Motor neuron (in vitro differentiated cells): Measurements from ENCODE around the gene URM1. TPM values are rescaled to one million over a fixed set of nuclear protein-coding genes. Genes with fewer than 3 reads are reported as not detected.
A peak's percentile ranks its signal among the peaks of the same experiment; 100 is the strongest.
"Not testable (repeated sequence)": the region's sequence is repeated elsewhere in the genome, so short reads cannot be mapped to it uniquely, and the experiment has no call there.

Experiments
- ATAC-seq, 8 experiments: fragments of 200-7000 bp; cut with Tn5 transposase; replicated peaks in 6 of 8; 2 replicates each; pipeline ENCODE4 v1.8.0; 2021; ENCODE audit warnings: mild to moderate bottlenecking in 8 of 8, moderate library complexity in 8 of 8
- H3K27ac ChIP-seq, 2 donors: fragments of 250-450 bp; sonication (Bioruptor Pico); 2 replicates each; pipeline ENCODE4 v1.9.0; 2021; ENCODE audit warnings: antibody characterized with exemption in 2 of 2, mild to moderate bottlenecking in 2 of 2, moderate library complexity in 1 of 2
- H3K4me1 ChIP-seq, 2 donors: fragments of 250-450 bp; sonication (Bioruptor Pico); replicated peaks in 1 of 2; 2 replicates each; pipeline ENCODE4 v1.6.1; 2021; ENCODE audit warnings: antibody characterized with exemption in 2 of 2, mild to moderate bottlenecking in 2 of 2, moderate library complexity in 1 of 2
- H3K4me3 ChIP-seq, 5 donors: fragments of 250-450 bp; sonication (Bioruptor Pico); 2 replicates each; pipeline ENCODE4 v1.9.0; 2021; ENCODE audit warnings: antibody characterized with exemption in 5 of 5, mild to moderate bottlenecking in 5 of 5, moderate library complexity in 4 of 5
- WGBS, 10 experiments: fragments of 450-650 bp; shearing (Covaris generic); methylation state at CpG; one replicate each; pipeline ENCODE4 v1.0.0; 2022; 5-methylcytosine and 5-hydroxymethylcytosine counted together
- in situ Hi-C, 9 experiments: fragments of 400-800 bp; cut with MboI; loops; one replicate each; pipeline ENCODE4 v1.15.0; 2021; ENCODE audit warnings: low sequenced_read_pairs in 9 of 9, low pct_unique_long_range_greater_than_20kb in 2 of 9; ENCODE audit not compliant: unreplicated experiment in 9 of 9
- total RNA-seq, 8 experiments: library from RNA; unstranded; fragments of 300-600 nt; gene quantifications; 2 replicates each; pipeline versions ENCODE4 v1.2.3 to v1.2.4, GENCODE V29; 2022

URM1 gene
- total RNA-seq, 8 experiments from 2014 or later, result 32.0 to 57.2 (median 44.4) TPM

DNA sequence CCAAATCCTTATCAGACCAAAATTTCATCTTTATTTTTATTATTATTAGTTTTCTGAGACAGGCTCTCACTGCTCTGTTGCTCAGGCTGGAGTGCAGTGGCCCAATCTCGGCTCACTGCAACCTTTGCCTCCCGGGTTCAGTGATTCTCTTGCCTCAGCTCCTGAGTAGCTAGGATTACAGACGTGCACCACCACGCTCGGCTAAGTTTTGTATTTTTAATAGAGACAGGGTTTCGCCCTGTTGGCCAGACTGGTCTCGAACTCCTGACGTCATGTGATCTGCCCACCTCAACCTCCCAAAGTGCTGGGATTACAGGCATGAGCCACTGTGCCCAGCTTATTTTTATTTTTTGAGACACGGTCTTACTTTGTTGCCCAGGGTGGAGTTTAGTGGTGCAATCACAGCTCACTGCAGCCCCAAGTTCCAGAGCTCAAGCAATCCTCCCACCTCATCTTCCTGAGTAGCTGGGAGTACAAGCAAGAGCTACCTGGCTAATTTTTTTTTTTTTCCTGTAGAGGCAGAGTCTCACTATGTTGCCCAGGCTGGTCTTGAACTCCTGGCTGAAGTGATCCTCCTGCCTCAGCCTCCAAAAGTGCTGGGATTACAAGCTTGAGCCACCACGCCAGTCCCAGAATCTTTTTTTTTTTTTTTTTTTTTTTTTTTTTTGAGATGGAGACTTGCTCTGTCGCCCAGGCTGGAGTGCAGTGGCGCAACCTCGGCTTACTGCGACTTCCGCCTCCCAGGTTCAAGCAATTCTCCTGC, 32.1 kb upstream of the URM1 start:
- H3K4me3 ChIP-seq, H3K4me1 ChIP-seq, ATAC-seq, H3K27ac ChIP-seq, in situ Hi-C loops: not testable (repeated sequence)
- WGBS, 10 experiments, result 60 to 100% (median 81%) methylated on average over 1 to 12 of the region's 15 CpGs; no CpG with 5 or more reads in 2 of the 10 experiments

- peaks cover 0 to 5% of the 10 kb centered on the region in 2 donors for H3K4me1 ChIP-seq
- 0 to 63% (median 43%) methylated on average over 1 to 4 of the region's 75 CpGs; no CpG with 5 or more reads in 6 of the 10 experiments for WGBS, 10 experiments
- peak within 1 kb of the TSS; percentile 43 to 51 for H3K27ac ChIP-seq
- in situ Hi-C loops, result no loop called here
- peak within 1 kb of the TSS; percentile 53 to 95 (median 77) for H3K4me3 ChIP-seq
- peak; percentile 89 to 95 (median 91) for ATAC-seq
Measured at GRCh38 chr9:128339761-128340690, 31.1 kb upstream of the URM1 start, which contains the start of gene SLC27A4. TSS of gene SLC27A4 (plus strand) at chr9:128340527. CDS start at chr9:128343133, 2,606 bp downstream.

DNA sequence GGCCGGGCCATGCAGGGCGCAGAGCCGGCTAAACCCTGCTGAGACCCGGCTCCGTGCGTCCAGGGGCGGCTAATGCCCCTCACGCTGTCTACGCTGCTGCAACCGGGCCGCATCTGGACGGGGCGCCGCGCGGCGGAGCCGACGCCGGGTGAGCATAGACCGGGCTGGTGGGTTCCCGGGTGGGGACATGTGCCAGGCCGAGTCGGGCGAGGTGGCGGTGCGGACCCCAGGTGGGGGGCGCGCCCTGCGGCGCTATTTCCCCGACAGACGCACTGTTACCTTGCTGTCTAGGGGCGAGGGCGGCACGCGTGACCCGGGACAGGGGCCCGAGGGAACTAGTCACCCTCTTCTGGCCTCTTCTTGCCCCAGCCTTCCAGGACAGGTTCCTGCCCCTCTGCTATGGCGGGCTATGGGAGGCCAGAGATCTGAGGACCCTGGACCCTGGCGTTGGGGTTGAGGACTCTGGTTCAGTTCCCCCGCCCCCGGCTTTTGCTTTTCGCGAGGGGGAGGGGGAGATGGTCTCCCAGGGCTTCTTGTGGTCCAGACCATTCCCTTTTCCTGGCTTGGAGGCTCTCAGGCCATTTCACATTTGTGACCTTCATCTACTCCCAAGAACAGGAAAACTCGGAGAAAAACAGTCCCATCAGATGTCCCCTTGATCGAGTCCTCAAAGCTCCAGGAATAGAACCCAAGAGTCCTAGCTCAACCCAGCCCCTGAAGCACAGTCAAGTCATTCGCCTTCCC, 30.3 kb upstream of the URM1 start:
- Histone ChIP-seq H3K27ac (peak overlapping the region; percentile 43 to 51), H3K4me3 (peak overlapping the region; percentile 53 to 95 (median 77)), H3K4me1 (peaks cover 0 to 5% of the 10 kb centered on the region in 2 donors)
- in situ Hi-C loops, result no loop called here
- peak in 7 of 8 experiments; percentile 47 to 79 (median 73) for ATAC-seq
- 0 to 3% (median 0%) methylated on average over 1 to 8 of the region's 48 CpGs; no CpG with 5 or more reads in 4 of the 10 experiments for WGBS, 10 experiments

DNA sequence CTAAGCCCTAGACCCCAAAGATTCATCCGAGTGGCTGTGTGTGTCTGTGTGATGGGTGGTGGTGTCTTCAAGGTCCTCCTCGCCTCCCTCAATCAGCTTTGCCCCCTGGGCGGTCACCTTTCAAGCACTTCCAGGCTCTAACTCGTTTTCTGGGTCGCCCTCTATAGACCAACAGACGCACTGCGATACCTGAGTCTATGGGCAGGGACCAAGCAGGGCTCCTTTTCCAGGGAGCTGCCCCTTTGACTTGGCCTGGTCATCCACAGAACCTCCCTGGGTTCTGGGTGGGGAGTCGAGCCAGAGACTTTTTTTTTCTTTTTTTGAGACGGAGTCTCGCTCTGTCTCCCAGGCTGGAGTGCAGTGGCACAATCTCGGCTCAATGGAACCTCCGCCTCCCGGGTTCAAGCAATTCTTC, 29.7 kb upstream of the URM1 start:
- in situ Hi-C loops, result no loop called here
- peak overlapping the region; percentile 53 to 95 (median 77) for H3K4me3 ChIP-seq
- WGBS, 10 experiments, result 0 to 5% methylated on average over 4 to 5 of the region's 13 CpGs; no CpG with 5 or more reads in 8 of the 10 experiments
- peak; percentile 28 to 49 (median 39) for ATAC-seq
- H3K4me1 ChIP-seq, result peaks cover 0 to 5% of the 10 kb centered on the region in 2 donors
- no peak overlapping the region for H3K27ac ChIP-seq

- no peak for ATAC-seq
- peaks cover 0 to 5% of the 10 kb centered on the region in 2 donors for H3K4me1 ChIP-seq
- no peak overlapping the region for H3K4me3 ChIP-seq
- in situ Hi-C loops, result no loop called here
- H3K27ac ChIP-seq, result no peak overlapping the region
- WGBS, 10 experiments, result 90 to 100% (median 97%) methylated on average over 1 to 5 of the region's 8 CpGs; no CpG with 5 or more reads in 4 of the 10 experiments
Measured at GRCh38 chr9:128342971-128343680, 28.0 kb upstream of the URM1 start.

DNA sequence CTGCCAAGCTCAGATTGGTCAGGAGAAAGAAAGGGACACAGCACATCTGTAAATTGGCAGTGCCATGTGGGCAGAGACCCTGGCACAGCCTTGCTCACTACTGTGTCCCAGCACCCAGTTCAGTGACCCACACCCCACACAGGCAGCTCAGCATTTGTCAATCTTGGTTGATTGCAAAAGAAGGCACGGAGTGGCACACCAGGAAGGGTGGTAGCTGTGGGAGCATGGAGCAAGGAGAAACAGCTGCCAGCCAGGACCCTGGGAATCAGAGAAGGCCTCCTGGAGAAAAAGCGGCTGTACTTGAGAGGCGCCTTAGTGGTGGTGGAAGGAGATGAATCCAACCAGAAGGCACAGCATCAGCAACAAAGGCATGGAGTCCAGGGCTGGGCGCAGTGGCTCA, 27.3 kb upstream of the URM1 start:
- no peak for ATAC-seq
- H3K27ac ChIP-seq, result no peak overlapping the region
- 80 to 100% (median 100%) methylated on average over 1 to 3 of the region's 4 CpGs; no CpG with 5 or more reads in 5 of the 10 experiments for WGBS, 10 experiments

DNA sequence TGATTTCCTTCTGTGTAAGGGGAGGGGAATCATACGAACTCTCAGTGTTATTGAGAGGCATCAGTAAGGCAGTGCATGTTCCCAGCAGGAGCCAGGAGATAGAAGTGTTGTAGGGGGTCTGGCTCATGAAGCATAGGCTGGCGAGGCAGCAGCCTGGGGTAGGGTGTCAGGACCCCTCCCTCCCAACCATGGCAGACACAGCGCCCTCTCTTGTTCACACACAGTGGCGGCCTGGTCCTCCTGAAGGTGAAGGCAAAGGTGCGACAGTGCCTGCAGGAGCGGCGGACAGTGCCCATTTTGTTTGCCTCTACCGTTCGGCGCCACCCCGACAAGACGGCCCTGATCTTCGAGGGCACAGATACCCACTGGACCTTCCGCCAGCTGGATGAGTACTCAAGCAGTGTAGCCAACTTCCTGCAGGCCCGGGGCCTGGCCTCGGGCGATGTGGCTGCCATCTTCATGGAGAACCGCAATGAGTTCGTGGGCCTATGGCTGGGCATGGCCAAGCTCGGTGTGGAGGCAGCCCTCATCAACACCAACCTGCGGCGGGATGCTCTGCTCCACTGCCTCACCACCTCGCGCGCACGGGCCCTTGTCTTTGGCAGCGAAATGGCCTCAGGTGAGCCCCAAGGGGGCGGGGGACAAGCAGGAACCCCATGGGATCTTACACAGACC, 26.1 kb upstream of the URM1 start:
- no peak overlapping the region for H3K27ac ChIP-seq
- in situ Hi-C loops, result no loop called here
- ATAC-seq, result no peak
- 73 to 100% (median 100%) methylated on average over 1 to 6 of the region's 28 CpGs; no CpG with 5 or more reads in 4 of the 10 experiments for WGBS, 10 experiments
- peaks cover 0 to 5% of the 10 kb centered on the region in 2 donors for H3K4me1 ChIP-seq
- no peak overlapping the region for H3K4me3 ChIP-seq

More for the DNA sequence above, 27.3 kb upstream of the URM1 start:
- peaks cover 0 to 5% of the 10 kb centered on the region in 2 donors for H3K4me1 ChIP-seq
- in situ Hi-C loops, result no loop called here
- H3K4me3 ChIP-seq, result no peak overlapping the region

DNA sequence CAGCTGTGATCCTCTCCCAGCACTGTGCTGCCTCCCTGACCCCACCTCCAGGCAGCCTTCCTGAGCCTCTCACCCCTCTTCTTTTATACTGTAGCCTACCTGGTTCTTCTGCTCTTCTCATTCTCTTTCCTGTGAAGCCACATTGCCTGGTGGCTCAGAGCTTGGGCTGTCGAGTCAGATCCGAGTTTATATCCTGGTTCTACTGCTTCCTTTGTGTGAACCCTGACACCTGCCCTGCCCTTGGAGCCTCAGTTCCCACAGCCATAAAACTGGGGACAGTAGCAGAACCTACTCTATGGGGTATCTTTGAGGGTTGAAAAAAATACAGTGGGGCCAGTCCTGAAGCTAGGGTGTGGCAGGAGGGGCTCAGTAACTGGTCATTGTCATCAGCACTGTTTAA, 22.0 kb upstream of the URM1 start:
- ATAC-seq, result no peak
- Histone ChIP-seq H3K4me1 (no peaks in the 10 kb centered on the region), H3K27ac (no peak overlapping the region), H3K4me3 (no peak overlapping the region)
- in situ Hi-C loops, result no loop called here
- WGBS, 10 experiments, result 93 to 100% methylated on average over 1 to 2 of the region's 2 CpGs; no CpG with 5 or more reads in 8 of the 10 experiments

DNA sequence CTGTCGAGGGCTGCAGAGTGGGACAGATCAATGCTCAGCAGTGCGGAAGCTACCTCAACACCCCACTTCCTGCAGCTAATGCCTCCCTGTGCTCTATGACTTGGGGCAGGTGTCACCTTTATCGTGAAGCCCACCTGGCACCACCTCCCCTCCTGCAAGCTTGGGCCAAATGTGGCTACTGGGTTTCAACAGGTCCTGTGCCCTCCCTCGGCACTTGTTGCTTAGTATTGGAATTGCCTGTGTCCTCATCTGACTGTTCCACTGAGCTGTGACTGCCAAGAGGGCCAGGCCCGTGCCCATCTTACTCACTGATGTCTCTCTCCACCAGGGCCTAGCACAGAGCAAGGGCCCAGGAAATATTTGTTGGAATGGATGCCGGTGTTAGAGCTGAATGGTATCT, 21.4 kb upstream of the URM1 start:
- in situ Hi-C loops, result no loop called here
- 88 to 100% (median 100%) methylated on average over 1 to 5 of the region's 6 CpGs; no CpG with 5 or more reads in 3 of the 10 experiments for WGBS, 10 experiments
- no peak overlapping the region for H3K27ac ChIP-seq
- no peak overlapping the region for H3K4me3 ChIP-seq
- peak in 1 of 8 experiments; percentile 5 for ATAC-seq
- H3K4me1 ChIP-seq, result no peaks in the 10 kb centered on the region

DNA sequence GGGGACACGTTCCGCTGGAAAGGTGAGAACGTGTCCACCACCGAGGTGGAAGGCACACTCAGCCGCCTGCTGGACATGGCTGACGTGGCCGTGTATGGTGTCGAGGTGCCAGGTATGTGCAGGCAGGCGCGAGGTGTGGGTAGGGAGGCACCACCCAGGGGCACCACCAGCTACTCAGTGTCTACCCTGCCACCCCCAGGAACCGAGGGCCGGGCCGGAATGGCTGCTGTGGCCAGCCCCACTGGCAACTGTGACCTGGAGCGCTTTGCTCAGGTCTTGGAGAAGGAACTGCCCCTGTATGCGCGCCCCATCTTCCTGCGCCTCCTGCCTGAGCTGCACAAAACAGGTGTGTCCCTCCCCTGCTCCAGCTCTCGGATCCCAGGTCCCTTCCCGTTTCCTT, 15.7 kb upstream of the URM1 start:
- in situ Hi-C loops, result no loop called here
- no peak overlapping the region for H3K27ac ChIP-seq
- H3K4me1 ChIP-seq, result no peaks in the 10 kb centered on the region
- no peak overlapping the region for H3K4me3 ChIP-seq
- 93 to 100% (median 100%) methylated on average over 1 to 4 of the region's 19 CpGs; no CpG with 5 or more reads in 7 of the 10 experiments for WGBS, 10 experiments
- peak in 3 of 8 experiments; percentile 10 to 19 (median 14) for ATAC-seq

GRCh38 chr9:128358090-128358489, 13.1 kb upstream of the URM1 start:
- Histone ChIP-seq H3K4me3 (no peak overlapping the region), H3K4me1 (peaks cover 8 to 12% of the 10 kb centered on the region in 2 donors), H3K27ac (no peak overlapping the region)
- 83 to 100% (median 90%) methylated on average over 1 to 7 of the region's 8 CpGs; no CpG with 5 or more reads in 3 of the 10 experiments for WGBS, 10 experiments
- ATAC-seq, result no peak
- in situ Hi-C loops, result no loop called here
